ENCODE measurements around the gene ZNF469. TPM values are rescaled to one million over a fixed set of nuclear protein-coding genes. Genes with fewer than 3 reads are reported as not detected.

ZNF469 gene
- total and polyA plus RNA-seq, 2 of the 13 experiments (the other 11 are each of a cell fraction or from before 2014, with no cell fraction given): not detected

DNA sequence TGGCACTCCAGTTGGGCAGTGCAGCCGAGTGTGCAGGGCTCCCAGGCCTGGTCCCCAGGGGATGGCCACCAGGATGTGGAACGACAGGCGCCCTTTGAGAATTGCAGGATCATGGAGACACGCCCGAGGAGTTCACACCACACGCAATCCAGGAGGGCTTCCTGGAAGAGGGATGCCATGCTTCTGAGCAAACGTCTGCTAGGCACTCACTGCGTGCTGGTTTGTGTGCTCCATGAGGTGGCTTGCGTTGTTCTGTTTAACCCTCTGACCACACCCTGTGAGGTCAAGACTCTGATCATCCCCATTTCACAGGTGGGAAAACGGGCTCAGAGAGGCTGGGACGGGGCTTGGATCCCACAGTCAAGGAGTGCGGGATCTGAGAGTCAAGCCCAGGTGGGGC is 37.7 kb downstream of the ZNF469 start (continued):
- TF ChIP-seq MED1 (CRISPR knock-in tag; IDR thresholded peaks at IDR 0.05) (no peak), ZNF510 (CRISPR knock-in tag; IDR thresholded peaks at IDR 0.05; ENCODE audit: low read depth) (no peak), ZKSCAN5 (CRISPR knock-in tag; IDR thresholded peaks at IDR 0.05) (no peak), ZNF496 (CRISPR knock-in tag; IDR thresholded peaks at IDR 0.05; ENCODE audit: insufficient replicate concordance) (no peak)

- no peaks in the 10 kb centered on the region for H3K9me3 ChIP-seq (ENCODE audit: low read length)
- peaks cover 33 to 82% of the 10 kb centered on the region in 2 experiments for H3K27me3 ChIP-seq (ENCODE audit: control insufficient read depth in 1 of 2, insufficient read depth in 2 of 2, low read length in 2 of 2)
- peaks cover 5% of the 10 kb centered on the region; the same call in 1 of the 2 replicates for H4K20me1 ChIP-seq (ENCODE audit: insufficient read depth, low read length)
- DNase-seq (ENCODE audit: low spot score): no peak
- no peak for ATAC-seq
- CTCF ChIA-PET (ENCODE audit: low intra/inter-chr PET ratio, low total read pairs): no interaction called here
- POLR2A ChIA-PET: no interaction called here
- no TSS peak for BruUV-seq (replicated peaks)
- 63% methylated on average over 6 of the region's 14 CpGs for WGBS (ENCODE audit: low lambda C conversion rate)
- H3K79me2 ChIP-seq (ENCODE audit: insufficient read depth, low read length): no peaks in the 10 kb centered on the region
- H2AFZ ChIP-seq (ENCODE audit: low read length): no peak overlapping the region
- H3K4me2 ChIP-seq (ENCODE audit: low read depth, low read length): no peak overlapping the region
- no peaks in the 10 kb centered on the region for H3K4me1 ChIP-seq (ENCODE audit: insufficient read depth, low read length)
- FAIRE-seq: no peak
- no peak overlapping the region for H3K9ac ChIP-seq (ENCODE audit: insufficient read depth, low read depth, low read length)
- H3K36me3 ChIP-seq (replicated peaks in 1 of 2; ENCODE audit: control insufficient read depth in 1 of 2, insufficient read depth in 2 of 2, low read length in 2 of 2): no peaks in the 10 kb centered on the region
- in situ Hi-C loops (cut with HindIII; ENCODE audit: extremely low pct_ligation_motif_present, low pct_unique_long_range_greater_than_20kb): no loop called here
- no peak for TF ChIP-seq ZNF280D (CRISPR knock-in tag; IDR thresholded peaks at IDR 0.05)
- no peak for TF ChIP-seq ZNF788 (CRISPR knock-in tag; IDR thresholded peaks at IDR 0.05; ENCODE audit: borderline replicate concordance)
- TF ChIP-seq RORA (CRISPR knock-in tag; IDR thresholded peaks at IDR 0.05): no peak
- TF ChIP-seq ZNF138 (CRISPR knock-in tag; IDR thresholded peaks at IDR 0.05; ENCODE audit: low read depth): no peak
- TF ChIP-seq, protein P1, sequence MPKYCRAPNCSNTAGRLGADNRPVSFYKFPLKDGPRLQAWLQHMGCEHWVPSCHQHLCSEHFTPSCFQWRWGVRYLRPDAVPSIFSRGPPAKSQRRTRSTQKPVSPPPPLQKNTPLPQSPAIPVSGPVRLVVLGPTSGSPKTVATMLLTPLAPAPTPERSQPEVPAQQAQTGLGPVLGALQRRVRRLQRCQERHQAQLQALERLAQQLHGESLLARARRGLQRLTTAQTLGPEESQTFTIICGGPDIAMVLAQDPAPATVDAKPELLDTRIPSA (CRISPR knock-in tag; IDR thresholded peaks at IDR 0.05; ENCODE audit: borderline replicate concordance): no peak
- H3K4me3 ChIP-seq (replicated peaks in 1 of 3; ENCODE audit: insufficient read depth in 1 of 3, low read depth in 2 of 3, low read length in 3 of 3): no peak overlapping the region
- H3K27ac ChIP-seq (ENCODE audit: extremely low read length, insufficient read depth, low read length): no peak overlapping the region
- intact Hi-C loops (cut with micrococcal nuclease; ENCODE audit: unreplicated experiment): no loop called here
These were observed 38.5 kb downstream of the ZNF469 start for GRCh38 chr16:88421301-88421700.
